Measurements from ENCODE around the gene CAPNS2.
"Not testable (repeated sequence)": the region's sequence is repeated elsewhere in the genome, so short reads cannot be mapped to it uniquely, and the experiment has no call there.

Gene CAPNS2

GRCh38 chr16:55568207-55568606 is 1.7 kb downstream of the CAPNS2 start:
- DNase-seq (ENCODE audit: low spot score): no peak

- DNase-seq (ENCODE audit: low spot score): no peak
Measured at GRCh38 chr16:55569025-55569424, 2.5 kb downstream of the CAPNS2 start.

- DNase-seq (ENCODE audit: low spot score): no peak
Measured at GRCh38 chr16:55570159-55570558, 3.7 kb downstream of the CAPNS2 start.

DNA sequence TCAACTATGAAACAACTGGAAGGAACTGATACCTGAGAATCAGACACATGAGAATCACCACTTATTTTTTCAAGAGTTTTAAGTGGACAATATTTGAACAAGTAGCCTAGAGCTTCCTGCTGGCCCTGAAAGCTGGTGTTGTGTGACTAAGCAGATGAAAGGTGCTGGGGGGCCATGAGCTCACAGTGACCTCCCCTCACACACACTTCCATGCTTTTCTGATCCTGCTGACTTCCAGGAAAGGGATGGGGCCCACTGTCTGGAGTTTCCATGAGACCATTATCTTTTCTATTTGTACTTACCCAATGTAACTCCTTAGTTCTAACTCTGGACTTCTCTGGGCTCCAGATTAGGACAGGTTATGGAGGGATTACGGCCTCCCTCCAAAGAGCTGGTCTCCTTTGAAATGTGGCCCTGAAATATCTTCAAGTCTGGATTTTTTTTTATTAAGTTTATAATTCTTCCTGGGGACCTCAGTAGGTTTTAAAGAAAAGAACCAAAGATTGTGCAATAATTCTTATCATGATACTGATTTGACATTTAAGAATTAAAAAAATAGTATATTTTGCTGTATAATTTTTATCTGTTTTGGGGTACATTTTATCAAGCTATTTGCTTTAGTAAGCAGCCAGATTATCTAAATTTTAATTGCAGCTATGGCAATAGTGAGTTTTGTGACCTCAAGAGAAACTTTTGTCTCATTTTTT is 4.9 kb downstream of the CAPNS2 start:
- DNase-seq (ENCODE audit: low spot score): no peak

GRCh38 chr16:55572439-55572838 is 6.0 kb downstream of the CAPNS2 start:
- no peak for DNase-seq (ENCODE audit: low spot score)

- no peak for DNase-seq (ENCODE audit: low spot score)
Measured at GRCh38 chr16:55574811-55575210, 8.3 kb downstream of the CAPNS2 start.

GRCh38 chr16:55575496-55575895 is 9.0 kb downstream of the CAPNS2 start:
- no peak for DNase-seq (ENCODE audit: low spot score)

- DNase-seq (ENCODE audit: low spot score): no peak
Measured at GRCh38 chr16:55576384-55576783, 9.9 kb downstream of the CAPNS2 start.

- peak; percentile 46 for DNase-seq (ENCODE audit: low spot score)
Measured at GRCh38 chr16:55577887-55578286, 11.4 kb downstream of the CAPNS2 start.

GRCh38 chr16:55585631-55586030 is 19.1 kb downstream of the CAPNS2 start:
- no peak for DNase-seq (ENCODE audit: low spot score)

DNA sequence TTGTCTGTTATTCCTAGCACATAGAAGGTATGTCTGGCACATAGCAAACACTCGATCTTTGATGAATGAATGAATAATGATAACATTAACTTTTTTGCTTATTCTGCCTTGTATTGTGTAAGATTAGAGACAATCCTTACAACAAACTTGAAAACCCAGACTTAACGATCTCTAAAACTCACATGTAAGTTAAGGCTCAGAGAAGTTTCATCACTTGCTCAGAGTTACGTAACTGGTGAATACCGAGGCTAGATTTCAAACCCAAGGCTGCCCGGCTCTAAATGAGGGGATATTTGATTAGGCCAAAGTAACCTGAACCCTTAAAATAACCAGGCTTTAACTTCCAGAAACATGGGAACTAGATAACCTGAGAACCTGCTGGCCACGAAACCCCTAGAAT is 22.3 kb downstream of the CAPNS2 start:
- DNase-seq (ENCODE audit: low spot score): no peak

DNA sequence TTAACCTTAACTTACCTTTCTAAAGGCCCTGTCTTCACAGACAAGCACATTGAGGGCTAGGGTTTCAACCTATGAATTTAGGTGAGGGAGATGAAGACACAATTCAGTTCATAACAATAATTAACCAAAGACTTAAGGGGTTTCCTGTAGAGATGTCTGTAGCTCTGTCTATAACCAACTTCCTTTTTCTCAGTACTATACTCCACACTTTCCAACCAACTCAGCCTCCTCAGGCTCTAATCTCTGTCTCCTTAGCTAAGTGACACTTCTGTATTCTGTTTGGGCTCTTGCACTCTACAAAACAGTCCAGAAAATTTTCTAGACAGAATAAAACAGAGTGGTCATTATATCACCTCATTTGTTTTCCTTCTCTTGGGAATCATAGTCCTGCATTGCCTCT is 25.8 kb downstream of the CAPNS2 start:
- no peak for DNase-seq (ENCODE audit: low spot score)

DNA sequence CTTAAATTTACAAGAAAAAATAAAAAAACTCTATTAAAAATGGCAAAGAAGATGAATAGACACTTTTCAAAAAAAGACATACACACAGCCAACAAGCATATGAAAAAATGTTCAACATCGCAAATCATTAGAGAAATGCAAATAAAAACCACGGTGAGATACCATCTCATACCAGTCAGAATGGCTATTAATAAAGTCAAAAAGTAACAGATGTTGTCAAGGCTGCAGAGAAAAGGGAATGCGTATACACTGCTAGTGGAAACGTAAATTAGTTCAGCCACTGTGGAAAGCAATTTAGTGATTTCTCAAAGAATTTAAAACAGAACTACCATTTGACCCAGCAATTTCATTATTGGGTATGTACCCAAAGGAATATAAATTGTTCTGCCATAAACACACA is 31.4 kb downstream of the CAPNS2 start:
- no peak for DNase-seq (ENCODE audit: low spot score)

- no peak for DNase-seq (ENCODE audit: low spot score)
Measured at GRCh38 chr16:55605754-55606336, 39.4 kb downstream of the CAPNS2 start.

DNA sequence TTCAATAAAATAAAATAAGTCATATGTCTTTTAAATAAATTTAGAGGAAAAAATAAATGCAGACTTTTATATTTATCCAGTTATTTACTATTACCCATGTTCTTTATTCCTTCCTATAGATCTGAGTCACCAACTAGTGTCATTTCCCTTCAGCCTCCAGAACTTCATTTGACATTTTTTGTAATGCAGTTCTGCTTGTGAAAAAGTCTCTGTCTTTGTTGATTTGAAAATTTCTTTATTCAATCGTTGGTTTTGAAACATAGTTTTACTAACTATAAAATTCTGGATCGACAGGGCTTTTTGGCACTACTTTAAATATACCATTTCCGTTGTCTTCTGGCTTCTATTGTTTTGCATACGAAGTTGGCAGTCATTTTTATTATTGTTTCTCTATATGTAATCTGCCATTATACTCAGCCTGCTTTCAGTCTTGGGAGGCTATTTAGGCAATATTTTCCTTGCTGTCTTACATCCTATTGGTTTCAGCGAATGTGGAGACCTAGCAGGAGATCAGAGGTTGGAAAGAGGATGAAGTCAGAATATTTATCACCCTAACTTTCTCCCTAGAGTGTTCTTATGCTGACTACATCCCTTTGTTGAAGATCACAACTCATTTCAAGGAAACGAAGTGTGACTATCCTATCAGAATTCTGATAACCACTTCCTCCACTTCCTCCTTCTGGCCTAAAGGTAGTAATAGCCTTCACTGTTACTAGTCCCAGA is 47.3 kb downstream of the CAPNS2 start:
- no peak for DNase-seq (ENCODE audit: low spot score)

DNA sequence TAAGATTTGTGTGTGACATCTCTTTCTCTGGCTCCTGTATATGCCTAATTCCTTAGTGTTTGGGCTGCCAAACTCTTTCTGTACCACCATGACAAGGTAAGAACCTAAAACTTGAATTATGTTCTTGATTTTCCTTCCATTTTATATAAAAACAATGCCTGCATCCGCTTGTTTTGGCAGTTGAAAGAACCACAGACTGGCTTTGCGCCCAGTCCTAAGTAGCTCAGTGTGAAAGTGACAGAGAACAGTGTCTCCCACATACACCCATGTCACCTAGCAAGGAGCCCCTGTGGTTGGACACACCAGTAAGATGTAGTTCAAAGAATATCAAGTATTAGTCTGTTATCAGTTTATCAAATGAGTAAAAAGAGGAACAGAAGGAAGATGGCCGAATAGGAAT is 48.6 kb downstream of the CAPNS2 start:
- no peak for DNase-seq (ENCODE audit: low spot score)

GRCh38 chr16:55615670-55616069 is 49.2 kb downstream of the CAPNS2 start:
- DNase-seq (ENCODE audit: low spot score): not testable (repeated sequence)
